Measurements from ENCODE around the gene EPB41L2.

DNA sequence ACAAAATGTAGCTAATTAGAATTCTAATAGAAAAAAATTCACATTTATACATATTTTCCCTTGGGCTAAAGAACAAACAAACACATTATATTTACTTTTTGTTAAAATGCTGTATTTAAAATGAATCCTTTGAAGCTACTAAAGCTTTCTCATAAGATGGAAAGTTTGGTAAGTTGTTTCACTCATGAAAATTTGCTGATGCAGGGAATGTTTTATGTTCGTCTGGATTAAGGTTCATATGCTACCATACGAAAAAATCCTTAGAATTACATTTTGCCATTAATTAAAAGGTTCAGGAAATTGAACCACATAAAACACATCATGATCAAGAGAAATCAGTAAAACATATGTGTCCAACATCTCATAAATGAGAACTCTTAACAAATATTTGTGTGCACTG, 173.6 kb downstream of the EPB41L2 start:
- TF ChIP-seq, protein P1, sequence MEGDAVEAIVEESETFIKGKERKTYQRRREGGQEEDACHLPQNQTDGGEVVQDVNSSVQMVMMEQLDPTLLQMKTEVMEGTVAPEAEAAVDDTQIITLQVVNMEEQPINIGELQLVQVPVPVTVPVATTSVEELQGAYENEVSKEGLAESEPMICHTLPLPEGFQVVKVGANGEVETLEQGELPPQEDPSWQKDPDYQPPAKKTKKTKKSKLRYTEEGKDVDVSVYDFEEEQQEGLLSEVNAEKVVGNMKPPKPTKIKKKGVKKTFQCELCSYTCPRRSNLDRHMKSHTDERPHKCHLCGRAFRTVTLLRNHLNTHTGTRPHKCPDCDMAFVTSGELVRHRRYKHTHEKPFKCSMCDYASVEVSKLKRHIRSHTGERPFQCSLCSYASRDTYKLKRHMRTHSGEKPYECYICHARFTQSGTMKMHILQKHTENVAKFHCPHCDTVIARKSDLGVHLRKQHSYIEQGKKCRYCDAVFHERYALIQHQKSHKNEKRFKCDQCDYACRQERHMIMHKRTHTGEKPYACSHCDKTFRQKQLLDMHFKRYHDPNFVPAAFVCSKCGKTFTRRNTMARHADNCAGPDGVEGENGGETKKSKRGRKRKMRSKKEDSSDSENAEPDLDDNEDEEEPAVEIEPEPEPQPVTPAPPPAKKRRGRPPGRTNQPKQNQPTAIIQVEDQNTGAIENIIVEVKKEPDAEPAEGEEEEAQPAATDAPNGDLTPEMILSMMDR (IDR thresholded peaks at IDR 0.05), result no peak
- no peak for TF ChIP-seq POLR2A (IDR thresholded peaks at IDR 0.05)

Data from Peyer's patch (tissue), 4 donors.